GM19193 (cell line): ENCODE data around the gene FLT3LG.

Source experiments
- POLR2A ChIP-seq: IDR thresholded peaks from 4 replicates; pipeline ENCODE4 v1.6.1; 2011; ENCODE audit not compliant: insufficient read depth, insufficient read length; ENCODE audit errors: extremely low read depth

Gene FLT3LG

GRCh38 chr19:49473868-49474541, at the start of gene FLT3LG:
TSS of gene FLT3LG (plus strand) at chr19:49474215. CDS start at chr19:49474640, 425 bp downstream.
- peak; percentile 56 for TF ChIP-seq POLR2A

GRCh38 chr19:49425178-49425577, 48.8 kb upstream of the FLT3LG start, which contains the start of gene GFY:
TSS of gene GFY (plus strand) at chr19:49425388. CDS start at chr19:49426431, 1,043 bp downstream.
- no peak for TF ChIP-seq POLR2A

GRCh38 chr19:49425922-49426592, 48.0 kb upstream of the FLT3LG start:
- TF ChIP-seq POLR2A: no peak

GRCh38 chr19:49427339-49427738, 46.7 kb upstream of the FLT3LG start:
- TF ChIP-seq POLR2A: no peak

GRCh38 chr19:49427855-49428546, 46.0 kb upstream of the FLT3LG start:
- TF ChIP-seq POLR2A: no peak

- no peak for TF ChIP-seq POLR2A
Measured at GRCh38 chr19:49428547-49429451, 45.2 kb upstream of the FLT3LG start.

DNA sequence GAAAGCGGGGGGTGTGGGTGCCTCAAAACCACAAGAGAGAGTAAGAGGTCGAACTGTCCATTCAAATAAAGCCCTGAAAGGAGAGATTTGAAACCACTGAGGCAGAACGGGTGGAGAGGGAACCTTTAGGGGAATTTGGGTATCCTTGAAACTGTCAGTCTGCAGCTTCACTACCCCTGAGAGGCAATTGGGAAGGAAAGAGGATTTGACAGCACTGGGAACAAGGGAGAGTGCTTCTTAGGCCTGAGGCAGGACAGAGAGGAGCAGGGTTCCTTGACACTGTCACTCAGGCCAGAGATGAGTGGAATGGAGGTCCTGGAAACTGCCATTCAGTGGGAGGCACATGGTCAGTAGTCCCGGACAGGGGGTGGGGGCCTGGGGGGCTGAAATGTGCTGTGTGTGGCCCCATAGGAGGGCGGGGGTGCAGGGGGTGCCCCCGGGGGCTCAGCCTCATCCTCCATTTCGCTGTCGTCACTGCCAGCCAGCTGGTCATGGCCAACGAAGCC, 43.8 kb upstream of the FLT3LG start:
- TF ChIP-seq POLR2A: no peak

GRCh38 chr19:49430678-49431329, 43.2 kb upstream of the FLT3LG start:
- no peak for TF ChIP-seq POLR2A

- TF ChIP-seq POLR2A: no peak
Measured at GRCh38 chr19:49431330-49431749, 42.7 kb upstream of the FLT3LG start.

- no peak for TF ChIP-seq POLR2A
Measured at GRCh38 chr19:49432141-49433073, 41.6 kb upstream of the FLT3LG start.

DNA sequence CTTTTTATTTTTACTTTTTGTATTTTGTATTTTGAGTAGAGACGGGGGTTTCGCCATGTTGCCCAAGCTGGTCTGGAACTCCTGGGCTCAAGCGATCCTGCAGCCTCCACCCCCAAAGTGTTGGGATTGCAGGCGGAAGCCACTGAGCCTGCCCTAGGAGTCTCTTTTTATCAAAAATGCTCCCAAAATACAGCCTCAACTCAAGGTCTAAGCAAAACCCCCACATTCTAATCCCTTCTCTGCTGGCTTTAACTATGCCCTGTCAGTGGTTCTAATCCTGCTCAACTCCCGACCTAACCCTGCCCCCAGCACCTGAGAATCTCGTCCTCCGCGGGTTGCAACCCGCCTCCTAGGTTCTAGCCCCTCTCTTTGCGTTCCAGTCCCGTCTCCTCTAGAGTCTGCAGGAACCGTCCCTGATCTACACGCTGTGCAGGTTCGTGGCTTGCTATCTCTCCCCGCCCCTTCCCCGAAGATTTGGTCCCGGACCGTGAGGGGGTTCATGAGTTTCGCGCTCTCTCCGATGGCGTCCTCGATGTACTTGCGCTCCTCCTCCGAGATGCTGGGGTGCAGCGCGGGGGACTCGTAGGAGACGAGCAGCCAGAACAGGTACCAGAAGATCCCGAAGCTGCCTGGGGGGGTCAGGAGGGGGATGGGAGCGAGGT, 40.6 kb upstream of the FLT3LG start:
- TF ChIP-seq POLR2A: no peak

GRCh38 chr19:49434907-49435583, 39.0 kb upstream of the FLT3LG start:
- no peak for TF ChIP-seq POLR2A

- TF ChIP-seq POLR2A: no peak
Measured at GRCh38 chr19:49435670-49436069, 38.3 kb upstream of the FLT3LG start.
